ENCODE measurements around the gene APIP. TPM values are rescaled to one million over a fixed set of nuclear protein-coding genes. Genes with fewer than 3 reads are reported as not detected.

APIP gene, protein sequence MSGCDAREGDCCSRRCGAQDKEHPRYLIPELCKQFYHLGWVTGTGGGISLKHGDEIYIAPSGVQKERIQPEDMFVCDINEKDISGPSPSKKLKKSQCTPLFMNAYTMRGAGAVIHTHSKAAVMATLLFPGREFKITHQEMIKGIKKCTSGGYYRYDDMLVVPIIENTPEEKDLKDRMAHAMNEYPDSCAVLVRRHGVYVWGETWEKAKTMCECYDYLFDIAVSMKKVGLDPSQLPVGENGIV
- 30.5 and 37.4 TPM in 2 replicates for total RNA-seq

DNA sequence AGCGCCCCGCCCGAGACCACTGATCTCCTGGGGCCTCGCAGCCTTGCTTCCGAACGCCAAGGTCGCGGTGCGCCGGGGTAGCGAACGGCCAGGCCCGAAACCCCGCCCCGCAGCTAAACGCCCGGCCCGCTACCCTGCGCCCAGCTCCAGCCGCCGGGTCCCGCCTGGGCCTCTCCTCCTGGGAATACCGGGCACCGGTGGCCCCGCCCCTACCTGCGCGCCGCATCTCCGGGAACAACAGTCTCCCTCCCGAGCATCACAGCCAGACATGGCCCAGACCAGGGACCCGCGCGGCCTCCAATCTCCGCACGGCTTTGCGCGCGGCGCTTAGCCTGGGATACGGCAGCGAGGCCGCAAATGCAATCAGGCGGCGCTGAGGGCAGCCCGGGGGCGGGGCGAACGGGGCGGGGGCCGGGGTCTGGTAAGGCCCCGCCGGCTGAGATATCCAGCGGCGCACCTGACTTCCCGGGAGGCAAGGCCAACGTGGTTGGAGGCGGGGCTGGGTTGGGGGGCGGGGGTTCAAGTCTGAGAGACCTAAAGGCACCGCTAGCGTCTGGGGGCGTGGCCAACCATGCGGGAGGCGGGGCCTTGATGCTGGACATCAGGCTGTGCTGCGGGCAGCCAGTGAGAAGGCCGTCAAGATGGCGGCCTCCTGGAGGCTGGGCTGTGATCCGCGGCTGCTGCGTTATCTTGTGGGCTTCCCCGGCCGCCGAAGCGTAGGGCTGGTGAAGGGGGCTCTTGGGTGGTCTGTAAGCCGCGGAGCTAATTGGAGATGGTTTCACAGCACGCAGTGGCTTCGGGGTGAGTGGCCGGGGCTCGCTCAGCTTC, at the start of gene APIP, which contains the start of gene PDHX:
APIP (minus strand) TSS at position 365 of the 828 bp plus-strand sequence; CDS start at position 270, 95 bp downstream.
PDHX (plus strand) TSS at position 604 of the 828 bp plus-strand sequence; CDS start at position 642, 38 bp downstream.

Other genes starting within 250 kb of the APIP start
- gene PDHX, start 239 bp upstream of the APIP start, total RNA-seq = 23.7 and 32.1 TPM in 2 replicates
- 99.4 and 100 TPM in 2 replicates for gene CD44, start 222.8 kb upstream of the APIP start, total RNA-seq